SK-N-SH (cell line): ENCODE results near the gene GPD1.

ENCODE experiments used
- CTCF ChIP-seq: fragments of 200-600 bp; sonication (generic); IDR thresholded peaks from 2 replicates; pipeline ENCODE4 v1.6.1; 2017; ENCODE audit warnings: antibody characterized with exemption, mild to moderate bottlenecking, moderate library complexity
- EP300 ChIP-seq, 2 experiments: IDR thresholded peaks; 2 replicates each; pipeline versions ENCODE4 v1.4.0 to v1.6.1; 2012; ENCODE audit warnings: borderline replicate concordance in 1 of 2, low read depth in 1 of 2, low read length in 1 of 2
- EZH2phosphoT487 ChIP-seq: fragments of 200-600 bp; sonication (generic); IDR thresholded peaks from 2 replicates; pipeline ENCODE4 v1.6.1; 2017; ENCODE audit warnings: low read depth, mixed run types, mild to moderate bottlenecking, antibody characterized with exemption, moderate library complexity, borderline replicate concordance
- FOSL2 ChIP-seq: IDR thresholded peaks from 2 replicates; pipeline ENCODE4 v1.4.0; 2012; ENCODE audit warnings: low read depth, mild to moderate bottlenecking, moderate library complexity, borderline replicate concordance
- JUND ChIP-seq: IDR thresholded peaks from 2 replicates; pipeline ENCODE4 v1.4.0; 2012
- NFIC ChIP-seq: IDR thresholded peaks from 2 replicates; pipeline ENCODE4 v1.4.0; 2012; ENCODE audit warnings: borderline replicate concordance
- POLR2AphosphoS5 ChIP-seq: IDR thresholded peaks from 2 replicates; pipeline ENCODE4 v1.6.1; 2012; ENCODE audit warnings: low read depth, low read length
- REST ChIP-seq: IDR thresholded peaks from 2 replicates; pipeline ENCODE4 v1.6.1; 2012; ENCODE audit warnings: mild to moderate bottlenecking, low read depth, low read length, moderate library complexity
- TAF1 ChIP-seq: IDR thresholded peaks from 2 replicates; pipeline ENCODE4 v1.6.1; 2012; ENCODE audit warnings: low read depth, mild to moderate bottlenecking, low read length, moderate library complexity, borderline replicate concordance
- USF2 ChIP-seq: fragments of 150-350 bp; IDR thresholded peaks from 2 replicates; pipeline ENCODE4 v1.6.1; 2017; ENCODE audit warnings: antibody characterized with exemption, low read length, low read depth, borderline replicate concordance
- YY1 ChIP-seq: IDR thresholded peaks from 2 replicates; pipeline ENCODE4 v1.4.0; 2012; ENCODE audit warnings: low read depth, mild to moderate bottlenecking
- ZBTB33 ChIP-seq: IDR thresholded peaks from 2 replicates; pipeline ENCODE4 v1.4.0; 2012; ENCODE audit warnings: low read depth, borderline replicate concordance

- TF ChIP-seq ZBTB33 (no peak), POLR2AphosphoS5 (no peak), CTCF (no peak), EP300 (IDR thresholded peaks at IDR 0.05; ENCODE audit: borderline replicate concordance in 1 of 2, low read depth in 1 of 2, low read length in 1 of 2) (no peak), TAF1 (no peak), EZH2phosphoT487 (no peak), JUND (no peak), YY1 (no peak), REST (no peak), FOSL2 (no peak), USF2 (no peak), NFIC (no peak)
Observed at GRCh38 chr12:50081096-50081808, 22.6 kb upstream of the GPD1 start.
